DOHH2 (cell line): ENCODE results near the gene MLLT3.

Experiments used
- H3F3A ChIP-seq: fragments of 200-600 bp; sonication (generic), shearing (Covaris generic); 2 replicates; pipeline ENCODE4 v1.6.0; 2016; ENCODE audit warnings: antibody characterized with exemption, mild to moderate bottlenecking; ENCODE audit not compliant: control insufficient read depth, insufficient read depth
- H3K27ac ChIP-seq: fragments of 200-600 bp; sonication (generic); 2 replicates; pipeline ENCODE4 v1.5.1; 2014; ENCODE audit warnings: low read depth, mild to moderate bottlenecking, low read length, moderate library complexity
- H3K27me3 ChIP-seq: fragments of 200-600 bp; sonication (generic); 2 replicates; pipeline ENCODE4 v1.6.1; 2014; ENCODE audit warnings: mild to moderate bottlenecking, low read length, mixed read lengths; ENCODE audit not compliant: control insufficient read depth
- H3K36me3 ChIP-seq: fragments of 200-600 bp; sonication (generic); 2 replicates; pipeline ENCODE4 v1.6.1; 2014; ENCODE audit warnings: mild to moderate bottlenecking, low read length, moderate library complexity, mixed read lengths; ENCODE audit not compliant: control insufficient read depth
- H3K4me1 ChIP-seq: fragments of 200-600 bp; sonication (generic); 2 replicates; pipeline ENCODE4 v1.6.1; 2014; ENCODE audit warnings: mild to moderate bottlenecking, low read length, mixed read lengths; ENCODE audit not compliant: control insufficient read depth
- H3K4me2 ChIP-seq: fragments of 200-600 bp; sonication (generic); 2 replicates; pipeline ENCODE4 v1.6.0; 2014; ENCODE audit warnings: mild to moderate bottlenecking, low read length, moderate library complexity
- H3K4me3 ChIP-seq: fragments of 200-600 bp; sonication (generic); 2 replicates; pipeline ENCODE4 v1.5.1; 2014; ENCODE audit warnings: mild to moderate bottlenecking, low read length, mixed read lengths
- H3K79me2 ChIP-seq: fragments of 200-600 bp; sonication (generic); 2 replicates; pipeline ENCODE4 v1.6.1; 2014; ENCODE audit warnings: mild to moderate bottlenecking, low read length, mixed read lengths; ENCODE audit not compliant: control insufficient read depth
- H3K9me2 ChIP-seq: fragments of 200-600 bp; sonication (generic); replicated peaks from 2 replicates; pipeline ENCODE4 v1.6.1; 2014; ENCODE audit warnings: mild to moderate bottlenecking, low read length, mixed read lengths; ENCODE audit not compliant: control insufficient read depth
- H3K9me3 ChIP-seq: fragments of 200-600 bp; sonication (generic); 2 replicates; pipeline ENCODE4 v1.6.1; 2014; ENCODE audit warnings: antibody characterized with exemption, low read length, mixed read lengths; ENCODE audit not compliant: control insufficient read depth, insufficient read depth
- H4K20me1 ChIP-seq: fragments of 200-600 bp; sonication (generic); 2 replicates; pipeline ENCODE4 v1.6.0; 2014; ENCODE audit warnings: low read depth, mild to moderate bottlenecking, antibody characterized with exemption, low read length, moderate library complexity; ENCODE audit not compliant: control insufficient read depth, insufficient read depth
- CTCF ChIP-seq: fragments of 200-600 bp; sonication (generic); IDR thresholded peaks from one replicate; pipeline ENCODE4 v1.5.1; 2014; ENCODE audit warnings: antibody characterized with exemption, mild to moderate bottlenecking, low read depth, low read length; ENCODE audit not compliant: poor library complexity, severe bottlenecking
- EZH2phosphoT487 ChIP-seq: fragments of 200-600 bp; sonication (generic); IDR thresholded peaks from 2 replicates; pipeline ENCODE4 v1.6.1; 2017; ENCODE audit warnings: borderline replicate concordance, mild to moderate bottlenecking, antibody characterized with exemption, low read length, moderate library complexity, mixed read lengths

MLLT3 gene

GRCh38 chr9:20307621-20308020, 314.7 kb downstream of the MLLT3 start:
- no peaks in the 10 kb centered on the region for H3K27me3 ChIP-seq
- no peaks in the 10 kb centered on the region for H3K36me3 ChIP-seq
- H4K20me1 ChIP-seq: no peaks in the 10 kb centered on the region
- H3F3A ChIP-seq: no peaks in the 10 kb centered on the region
- no peaks in the 10 kb centered on the region for H3K4me1 ChIP-seq
- H3K9me2 ChIP-seq: no peaks in the 10 kb centered on the region
- TF ChIP-seq EZH2phosphoT487 (no peak), CTCF (no peak)
- H3K4me3 ChIP-seq: no peak overlapping the region
- H3K9me3 ChIP-seq: no peaks in the 10 kb centered on the region
- no peaks in the 10 kb centered on the region for H3K79me2 ChIP-seq
- H3K4me2 ChIP-seq: no peak overlapping the region
- H3K27ac ChIP-seq: no peak overlapping the region

- Histone ChIP-seq H3K4me3 (no peak overlapping the region), H3K27me3 (0 out of 2 replicates have a peak, but pooled peaks cover 6% of the 10 kb centered on the region), H3K4me1 (no peaks in the 10 kb centered on the region), H3K79me2 (no peaks in the 10 kb centered on the region), H3K9me3 (no peaks in the 10 kb centered on the region), H3K4me2 (no peak overlapping the region), H3K9me2 (no peaks in the 10 kb centered on the region), H3K36me3 (no peaks in the 10 kb centered on the region), H3K27ac (no peak overlapping the region), H4K20me1 (no peaks in the 10 kb centered on the region), H3F3A (no peaks in the 10 kb centered on the region)
- TF ChIP-seq CTCF (no peak), EZH2phosphoT487 (no peak)
These were observed 316.8 kb downstream of the MLLT3 start for GRCh38 chr9:20305452-20305851.

DNA sequence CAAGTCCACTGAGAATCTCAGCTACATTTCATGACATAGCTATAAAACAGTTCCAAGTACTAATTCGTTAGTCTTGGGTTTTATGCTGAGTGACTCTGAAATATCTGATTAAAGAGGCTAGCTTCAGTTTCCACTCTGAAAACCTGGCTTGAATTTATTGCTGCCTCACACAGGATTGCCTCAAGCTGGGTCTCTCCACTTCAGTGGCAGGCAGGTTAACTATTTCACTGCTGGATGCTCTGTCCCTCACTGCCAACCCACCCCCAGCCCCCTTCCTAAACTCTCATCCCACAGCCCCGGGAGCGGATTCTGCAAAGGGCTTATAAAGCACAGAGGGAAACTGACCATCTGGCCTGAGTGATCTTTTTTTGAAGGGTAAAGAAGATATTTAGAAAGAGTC, 318.3 kb downstream of the MLLT3 start:
- Histone ChIP-seq H3K79me2 (no peaks in the 10 kb centered on the region), H3K36me3 (no peaks in the 10 kb centered on the region), H3K27ac (no peak overlapping the region), H3K4me1 (no peaks in the 10 kb centered on the region), H3K4me2 (no peak overlapping the region), H3K4me3 (no peak overlapping the region), H3K9me3 (no peaks in the 10 kb centered on the region), H3K9me2 (no peaks in the 10 kb centered on the region), H4K20me1 (no peaks in the 10 kb centered on the region), H3F3A (no peaks in the 10 kb centered on the region), H3K27me3 (0 out of 2 replicates have a peak, but pooled peaks cover 6% of the 10 kb centered on the region)
- TF ChIP-seq CTCF (no peak), EZH2phosphoT487 (no peak)
